ENCODE results near the gene TMEFF2. TPM values are rescaled to one million over a fixed set of nuclear protein-coding genes. Genes with fewer than 3 reads are reported as not detected.

The TMEFF2 gene
- total and polyA plus RNA-seq, 4 donors = 0.08 TPM; not detected in 3

DNA sequence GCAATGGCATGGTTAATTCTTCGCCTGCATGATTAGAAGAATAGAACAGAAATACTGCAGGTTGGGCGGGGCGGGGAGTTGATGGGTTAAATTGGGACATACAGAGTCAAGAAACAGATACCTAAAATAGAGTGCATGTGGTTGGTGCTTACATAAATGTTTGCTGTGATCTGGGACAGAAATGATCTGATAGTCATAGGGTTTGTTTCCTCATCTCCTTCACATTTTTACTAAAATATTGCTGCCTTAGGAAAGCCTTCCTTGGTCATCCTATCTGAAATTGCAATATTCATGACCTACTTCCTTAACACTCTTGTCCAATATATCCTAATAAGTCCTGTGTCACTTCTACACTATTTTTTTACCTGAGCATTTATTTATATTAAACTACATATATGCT lies 163.9 kb downstream of the TMEFF2 start:
- no peaks in the 10 kb centered on the region for H3K36me3 ChIP-seq (ENCODE audit: control insufficient read depth in 4 of 4, insufficient read depth in 3 of 4, low read depth in 1 of 4, low read length in 3 of 4)
- H3K4me3 ChIP-seq (ENCODE audit: low read depth in 1 of 3, low read length in 3 of 3) = no peak overlapping the region
- H3K4me1 ChIP-seq (ENCODE audit: control insufficient read depth in 4 of 4, insufficient read depth in 4 of 4, low read length in 3 of 4) = no peaks in the 10 kb centered on the region
- DNase-seq (ENCODE audit: low spot score) = no peak
- no peaks in the 10 kb centered on the region for H3K27me3 ChIP-seq (ENCODE audit: control insufficient read depth in 4 of 4, insufficient read depth in 4 of 4, low read length in 3 of 4)
- no peak overlapping the region for H3K9ac ChIP-seq (ENCODE audit: low read depth in 1 of 2, low read length in 2 of 2)
- WGBS = 97% methylated on average over 3 of the region's 3 CpGs
- no peak overlapping the region for H3K27ac ChIP-seq (ENCODE audit: low read depth in 1 of 2, low read length in 2 of 2)
- TF ChIP-seq RXRA (IDR thresholded peaks at IDR 0.05) (no peak), HNF4G (IDR thresholded peaks at IDR 0.05) (no peak), NR2F2 (IDR thresholded peaks at IDR 0.05) (no peak), EGR1 (IDR thresholded peaks at IDR 0.05; ENCODE audit: low read depth in 2 of 2) (no peak), SP1 (IDR thresholded peaks at IDR 0.05) (no peak), FOXA1 (IDR thresholded peaks at IDR 0.05) (no peak), GABPA (IDR thresholded peaks at IDR 0.05 in 1 of 2, conservative IDR thresholded peaks at IDR 0.05 in 1 of 2) (no peak), YY1 (IDR thresholded peaks at IDR 0.05) (no peak), RAD21 (IDR thresholded peaks at IDR 0.05) (no peak), HNF4A (conservative IDR thresholded peaks at IDR 0.05) (no peak), FOXA2 (IDR thresholded peaks at IDR 0.05) (no peak), REST (IDR thresholded peaks at IDR 0.05) (no peak)
- TF ChIP-seq, protein P1, sequence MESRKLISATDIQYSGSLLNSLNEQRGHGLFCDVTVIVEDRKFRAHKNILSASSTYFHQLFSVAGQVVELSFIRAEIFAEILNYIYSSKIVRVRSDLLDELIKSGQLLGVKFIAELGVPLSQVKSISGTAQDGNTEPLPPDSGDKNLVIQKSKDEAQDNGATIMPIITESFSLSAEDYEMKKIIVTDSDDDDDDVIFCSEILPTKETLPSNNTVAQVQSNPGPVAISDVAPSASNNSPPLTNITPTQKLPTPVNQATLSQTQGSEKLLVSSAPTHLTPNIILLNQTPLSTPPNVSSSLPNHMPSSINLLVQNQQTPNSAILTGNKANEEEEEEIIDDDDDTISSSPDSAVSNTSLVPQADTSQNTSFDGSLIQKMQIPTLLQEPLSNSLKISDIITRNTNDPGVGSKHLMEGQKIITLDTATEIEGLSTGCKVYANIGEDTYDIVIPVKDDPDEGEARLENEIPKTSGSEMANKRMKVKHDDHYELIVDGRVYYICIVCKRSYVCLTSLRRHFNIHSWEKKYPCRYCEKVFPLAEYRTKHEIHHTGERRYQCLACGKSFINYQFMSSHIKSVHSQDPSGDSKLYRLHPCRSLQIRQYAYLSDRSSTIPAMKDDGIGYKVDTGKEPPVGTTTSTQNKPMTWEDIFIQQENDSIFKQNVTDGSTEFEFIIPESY (IDR thresholded peaks at IDR 0.05) = no peak
- TF ChIP-seq, protein P2, sequence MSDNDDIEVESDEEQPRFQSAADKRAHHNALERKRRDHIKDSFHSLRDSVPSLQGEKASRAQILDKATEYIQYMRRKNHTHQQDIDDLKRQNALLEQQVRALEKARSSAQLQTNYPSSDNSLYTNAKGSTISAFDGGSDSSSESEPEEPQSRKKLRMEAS (IDR thresholded peaks at IDR 0.05) = no peak
- TF ChIP-seq, protein P3, sequence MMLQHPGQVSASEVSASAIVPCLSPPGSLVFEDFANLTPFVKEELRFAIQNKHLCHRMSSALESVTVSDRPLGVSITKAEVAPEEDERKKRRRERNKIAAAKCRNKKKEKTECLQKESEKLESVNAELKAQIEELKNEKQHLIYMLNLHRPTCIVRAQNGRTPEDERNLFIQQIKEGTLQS (IDR thresholded peaks at IDR 0.05) = no peak
- no peaks in the 10 kb centered on the region for H3K9me3 ChIP-seq (ENCODE audit: control insufficient read depth in 4 of 4, low read length in 3 of 4)

DNA sequence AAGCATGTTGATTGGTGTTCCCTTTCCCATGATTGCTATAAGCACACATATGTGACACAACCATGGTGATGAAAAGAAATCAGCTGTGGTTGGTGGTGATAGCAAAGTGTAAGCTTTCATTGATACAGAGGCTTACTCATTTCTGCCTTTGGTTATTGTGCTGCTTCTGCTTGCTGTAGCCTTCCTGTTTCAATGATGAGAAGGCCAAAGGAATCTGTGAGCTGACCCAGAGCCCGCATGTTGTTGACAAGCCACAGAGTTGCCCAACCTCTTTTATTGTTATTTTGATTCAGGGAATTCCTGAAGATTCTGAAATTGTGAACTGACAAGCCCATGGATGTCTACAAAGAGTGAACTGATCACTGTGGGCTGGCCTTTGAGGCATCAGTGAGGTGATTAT lies 164.4 kb downstream of the TMEFF2 start:
- no peaks in the 10 kb centered on the region for H3K4me1 ChIP-seq (ENCODE audit: control insufficient read depth in 4 of 4, insufficient read depth in 4 of 4, low read length in 3 of 4)
- H3K27me3 ChIP-seq (ENCODE audit: control insufficient read depth in 4 of 4, insufficient read depth in 4 of 4, low read length in 3 of 4) = no peaks in the 10 kb centered on the region
- H3K9me3 ChIP-seq (ENCODE audit: control insufficient read depth in 4 of 4, low read length in 3 of 4) = no peaks in the 10 kb centered on the region
- no peaks in the 10 kb centered on the region for H3K36me3 ChIP-seq (ENCODE audit: control insufficient read depth in 4 of 4, insufficient read depth in 3 of 4, low read depth in 1 of 4, low read length in 3 of 4)
- 91% methylated on average over 1 of the region's 1 CpG for WGBS
- no peak overlapping the region for H3K27ac ChIP-seq (ENCODE audit: low read depth in 1 of 2, low read length in 2 of 2)
- H3K4me3 ChIP-seq (ENCODE audit: low read depth in 1 of 3, low read length in 3 of 3) = no peak overlapping the region
- no peak overlapping the region for H3K9ac ChIP-seq (ENCODE audit: low read depth in 1 of 2, low read length in 2 of 2)
- no peak for DNase-seq (ENCODE audit: low spot score)
- TF ChIP-seq, protein P1 (IDR thresholded peaks at IDR 0.05) = no peak
- no peak for TF ChIP-seq EGR1 (IDR thresholded peaks at IDR 0.05; ENCODE audit: low read depth in 2 of 2)
- no peak for TF ChIP-seq REST (IDR thresholded peaks at IDR 0.05)
- no peak for TF ChIP-seq HNF4A (conservative IDR thresholded peaks at IDR 0.05)
- TF ChIP-seq FOXA2 (IDR thresholded peaks at IDR 0.05) = no peak
